ENCODE measurements around the gene OPCML. TPM values are rescaled to one million over a fixed set of nuclear protein-coding genes. Genes with fewer than 3 reads are reported as not detected.

Gene OPCML
- total RNA-seq, 1 experiment from 2014 or later, result not detected

GRCh38 chr11:133014337-133014736 lies 518.0 kb downstream of the OPCML start:
- CTCF ChIA-PET, result no interaction called here
- ATAC-seq (no peak), DNase-seq (ENCODE audit: low read depth, low spot score) (no peak)
- POLR2A ChIA-PET, result no interaction called here
- TF ChIP-seq SIN3A (IDR thresholded peaks at IDR 0.05; ENCODE audit: borderline replicate concordance, insufficient read depth, low read depth, low read length) (no peak), TCF7L2 (IDR thresholded peaks at IDR 0.05; ENCODE audit: low read depth, low read length) (no peak), REST (IDR thresholded peaks at IDR 0.05; ENCODE audit: insufficient read depth in 1 of 2, low read depth in 2 of 2, low read length in 1 of 2) (no peak), CTCF (IDR thresholded peaks at IDR 0.05) (no peak), POLR2AphosphoS5 (IDR thresholded peaks at IDR 0.05; ENCODE audit: low read depth, low read length) (no peak)
- Histone ChIP-seq H3K9me3 (ENCODE audit: control insufficient read depth, insufficient read depth, low read depth, low read length) (no peaks in the 10 kb centered on the region), H3K4me3 (ENCODE audit: low read depth in 2 of 2, low read length in 2 of 2) (no peak overlapping the region), H3K27ac (ENCODE audit: low read length) (no peak overlapping the region), H3K4me1 (ENCODE audit: control insufficient read depth, insufficient read depth, low read length) (no peaks in the 10 kb centered on the region), H3K36me3 (ENCODE audit: control insufficient read depth, insufficient read depth, low read length) (no peaks in the 10 kb centered on the region), H3K27me3 (ENCODE audit: control insufficient read depth, insufficient read depth, low read length) (0 out of 2 replicates have a peak, but pooled peaks cover 2% of the 10 kb centered on the region)
- no TSS peak for BruUV-seq (replicated peaks)
- intact Hi-C loops (cut with micrococcal nuclease; ENCODE audit: unreplicated experiment), result no loop called here
- in situ Hi-C loops (cut with HindIII; ENCODE audit: low pct_unique_long_range_greater_than_20kb, low sequenced_read_pairs), result no loop called here

- Histone ChIP-seq H3K36me3 (ENCODE audit: control insufficient read depth, insufficient read depth, low read length) (no peaks in the 10 kb centered on the region), H3K9me3 (ENCODE audit: control insufficient read depth, insufficient read depth, low read depth, low read length) (no peaks in the 10 kb centered on the region), H3K27ac (ENCODE audit: low read length) (no peak overlapping the region), H3K27me3 (ENCODE audit: control insufficient read depth, insufficient read depth, low read length) (0 out of 2 replicates have a peak, but pooled peaks cover 2% of the 10 kb centered on the region), H3K4me3 (ENCODE audit: low read depth in 2 of 2, low read length in 2 of 2) (no peak overlapping the region), H3K4me1 (ENCODE audit: control insufficient read depth, insufficient read depth, low read length) (no peaks in the 10 kb centered on the region)
- intact Hi-C loops (cut with micrococcal nuclease; ENCODE audit: unreplicated experiment), result no loop called here
- TF ChIP-seq POLR2AphosphoS5 (IDR thresholded peaks at IDR 0.05; ENCODE audit: low read depth, low read length) (no peak), SIN3A (IDR thresholded peaks at IDR 0.05; ENCODE audit: borderline replicate concordance, insufficient read depth, low read depth, low read length) (no peak), REST (IDR thresholded peaks at IDR 0.05; ENCODE audit: insufficient read depth in 1 of 2, low read depth in 2 of 2, low read length in 1 of 2) (no peak), CTCF (IDR thresholded peaks at IDR 0.05) (no peak), TCF7L2 (IDR thresholded peaks at IDR 0.05; ENCODE audit: low read depth, low read length) (no peak)
- POLR2A ChIA-PET, result no interaction called here
- in situ Hi-C loops (cut with HindIII; ENCODE audit: low pct_unique_long_range_greater_than_20kb, low sequenced_read_pairs), result no loop called here
- no peak for DNase-seq (ENCODE audit: low read depth, low spot score)
- ATAC-seq, result no peak
- CTCF ChIA-PET, result no interaction called here
- no TSS peak for BruUV-seq (replicated peaks)
Observed at GRCh38 chr11:133012803-133013202, 519.5 kb downstream of the OPCML start.
